H9 (cell line): ENCODE measurements around the gene TGM5. TPM values are rescaled to one million over a fixed set of nuclear protein-coding genes. Genes with fewer than 3 reads are reported as not detected.
A peak's percentile ranks its signal among the peaks of the same experiment; 100 is the strongest.

Experiments used
- DNase-seq: peaks from one replicate; pipeline ENCODE4 v3.0.0-alpha.2; 2017
- H2AFZ ChIP-seq: one replicate; pipeline ENCODE4 v1.6.1; 2013; ENCODE audit warnings: mild to moderate bottlenecking, low read length, control low read depth, moderate library complexity
- H2AK5ac ChIP-seq: 2 replicates; pipeline ENCODE4 v1.6.1; 2013; ENCODE audit warnings: low read length, control low read depth, mixed read lengths; ENCODE audit not compliant: insufficient read length
- H2BK120ac ChIP-seq: one replicate; pipeline ENCODE4 v1.6.1; 2013; ENCODE audit warnings: low read depth, mild to moderate bottlenecking, low read length, control low read depth, inconsistent platforms; ENCODE audit not compliant: poor library complexity, severe bottlenecking
- H2BK12ac ChIP-seq: 2 replicates; pipeline ENCODE4 v1.6.1; 2013; ENCODE audit warnings: low read length, control low read depth, mixed read lengths, low read depth; ENCODE audit not compliant: insufficient read length
- H2BK15ac ChIP-seq: 2 replicates; pipeline ENCODE4 v1.6.1; 2013; ENCODE audit warnings: low read depth, low read length, control low read depth
- H2BK20ac ChIP-seq: one replicate; pipeline ENCODE4 v1.6.1; 2013; ENCODE audit warnings: low read depth, mild to moderate bottlenecking, low read length, control low read depth, inconsistent platforms; ENCODE audit not compliant: poor library complexity, severe bottlenecking
- H2BK5ac ChIP-seq: 2 replicates; pipeline ENCODE4 v1.6.1; 2013; ENCODE audit warnings: low read length, control low read depth, mixed read lengths; ENCODE audit not compliant: insufficient read length
- H3K14ac ChIP-seq: 2 replicates; pipeline ENCODE4 v1.6.1; 2013; ENCODE audit warnings: low read length, control low read depth; ENCODE audit not compliant: insufficient read depth
- H3K18ac ChIP-seq: 2 replicates; pipeline ENCODE4 v1.6.1; 2013; ENCODE audit warnings: low read depth, mild to moderate bottlenecking, mixed read lengths, low read length, control low read depth; ENCODE audit not compliant: insufficient read length
- H3K23ac ChIP-seq: 2 replicates; pipeline ENCODE4 v1.6.1; 2013; ENCODE audit warnings: low read length, control low read depth, mixed read lengths, low read depth; ENCODE audit not compliant: insufficient read length
- H3K23me2 ChIP-seq: 2 replicates; pipeline ENCODE4 v1.6.1; 2013; ENCODE audit warnings: low read depth, mild to moderate bottlenecking, mixed read lengths, low read length, control low read depth; ENCODE audit not compliant: insufficient read length, poor library complexity, severe bottlenecking
- H3K27ac ChIP-seq: 2 replicates; pipeline ENCODE4 v1.5.1; 2013; ENCODE audit warnings: low read length, control low read depth, mixed read lengths, low read depth; ENCODE audit not compliant: insufficient read length
- H3K27me3 ChIP-seq: 2 replicates; pipeline ENCODE4 v1.6.1; 2013; ENCODE audit warnings: low read length, control low read depth, inconsistent platforms; ENCODE audit not compliant: insufficient read depth
- H3K4ac ChIP-seq: 2 replicates; pipeline ENCODE4 v1.6.1; 2013; ENCODE audit warnings: low read depth, mild to moderate bottlenecking, control low read depth, inconsistent platforms, low read length, moderate library complexity
- H3K4me1 ChIP-seq: 2 replicates; pipeline ENCODE4 v1.6.1; 2013; ENCODE audit warnings: low read length, control low read depth, inconsistent platforms; ENCODE audit not compliant: insufficient read depth
- H3K4me2 ChIP-seq: 2 replicates; pipeline ENCODE4 v1.6.1; 2013; ENCODE audit warnings: low read length, control low read depth, mixed read lengths; ENCODE audit not compliant: insufficient read length, insufficient read depth
- H3K56ac ChIP-seq: 2 replicates; pipeline ENCODE4 v1.6.1; 2013; ENCODE audit warnings: low read depth, mild to moderate bottlenecking, mixed read lengths, low read length, control low read depth; ENCODE audit not compliant: insufficient read length
- H3K79me1 ChIP-seq: 2 replicates; pipeline ENCODE4 v1.6.1; 2013; ENCODE audit warnings: low read depth, mild to moderate bottlenecking, moderate library complexity, low read length, control low read depth, inconsistent platforms; ENCODE audit not compliant: insufficient read depth, poor library complexity, severe bottlenecking
- H3K79me2 ChIP-seq: 2 replicates; pipeline ENCODE4 v1.6.1; 2013; ENCODE audit warnings: low read length, control low read depth, inconsistent platforms; ENCODE audit not compliant: insufficient read depth
- H3K9ac ChIP-seq: 2 replicates; pipeline ENCODE4 v1.6.1; 2013; ENCODE audit warnings: low read length, control low read depth, mixed read lengths; ENCODE audit not compliant: insufficient read length; ENCODE audit errors: extremely low read depth
- H3K9me3 ChIP-seq: one replicate; pipeline ENCODE4 v1.6.1; 2013; ENCODE audit warnings: low read depth, low read length, inconsistent platforms; ENCODE audit not compliant: control insufficient read depth
- H3T11ph ChIP-seq: one replicate; pipeline ENCODE4 v1.6.1; 2013; ENCODE audit warnings: mild to moderate bottlenecking, low read length, control low read depth, inconsistent platforms
- H4K20me1 ChIP-seq: one replicate; pipeline ENCODE4 v1.6.1; 2013; ENCODE audit not compliant: control insufficient read depth, insufficient read length, insufficient read depth
- H4K5ac ChIP-seq: 2 replicates; pipeline ENCODE4 v1.6.1; 2013; ENCODE audit warnings: low read depth, mild to moderate bottlenecking, mixed read lengths, low read length, control low read depth; ENCODE audit not compliant: insufficient read length
- H4K8ac ChIP-seq: replicated peaks from 2 replicates; pipeline ENCODE4 v1.6.1; 2013; ENCODE audit warnings: low read length, control low read depth, mixed read lengths, low read depth; ENCODE audit not compliant: insufficient read length
- H4K91ac ChIP-seq: 2 replicates; pipeline ENCODE4 v1.6.1; 2013; ENCODE audit warnings: low read depth, mild to moderate bottlenecking, moderate library complexity, mixed read lengths, low read length, control low read depth; ENCODE audit not compliant: insufficient read length
- H3K27ac Mint-ChIP-seq, 3 experiments: 2 replicates in 2 of 3; 3 replicates in 1 of 3; pipeline ENCODE4 v1.8.0; 2020 to 2021; ENCODE audit warnings: mixed read lengths in 3 of 3, mild to moderate bottlenecking in 1 of 3, moderate library complexity in 1 of 3
- H3K27me3 Mint-ChIP-seq: 2 replicates; pipeline ENCODE4 v1.8.0; 2021; ENCODE audit warnings: low read depth, mild to moderate bottlenecking, moderate library complexity, mixed read lengths
- H3K36me3 Mint-ChIP-seq, 3 experiments: 2 replicates in 2 of 3; 3 replicates in 1 of 3; pipeline ENCODE4 v1.8.0; 2020 to 2021; ENCODE audit warnings: low read depth in 3 of 3, mixed read lengths in 3 of 3; ENCODE audit not compliant: insufficient read depth in 1 of 3
- H3K4me1 Mint-ChIP-seq, 2 experiments: 2 replicates each; pipeline ENCODE4 v1.8.0; 2020; ENCODE audit warnings: mixed read lengths in 2 of 2
- H3K4me3 Mint-ChIP-seq, 2 experiments: 2 replicates in 1 of 2; 3 replicates in 1 of 2; pipeline ENCODE4 v1.8.0; 2020 to 2021; ENCODE audit warnings: mild to moderate bottlenecking in 2 of 2, mixed read lengths in 2 of 2, moderate library complexity in 1 of 2
- H3K9me3 Mint-ChIP-seq, 2 experiments: 2 replicates in 1 of 2; 3 replicates in 1 of 2; pipeline ENCODE4 v1.8.0; 2020; ENCODE audit warnings: mild to moderate bottlenecking in 2 of 2, mixed read lengths in 2 of 2, moderate library complexity in 1 of 2
- WGBS: extraction: QIAGEN DNeasy Blood & Tissue Kit; methylation state at CpG from one replicate; pipeline ENCODE4 v1.1.7; 2013; ENCODE audit warnings: missing lambda C conversion rate, low lambda C conversion rate, mixed read lengths; ENCODE audit not compliant: insufficient read length; ENCODE audit errors: extremely low coverage; 5-methylcytosine and 5-hydroxymethylcytosine counted together
- total RNA-seq: library from RNA; stranded (reverse); gene quantifications from 2 replicates; pipeline ENCODE4 v1.2.1, GENCODE V29; 2021
- TF ChIP-seq, protein P1 (sequence below): fragments of 200-600 bp; sonication (generic); conservative IDR thresholded peaks from 3 replicates; pipeline ENCODE4 v1.8.0; 2021; ENCODE audit warnings: antibody characterized with exemption, mild to moderate bottlenecking

TGM5 gene
- total RNA-seq, 1 experiment from 2014 or later, result not detected

DNA sequence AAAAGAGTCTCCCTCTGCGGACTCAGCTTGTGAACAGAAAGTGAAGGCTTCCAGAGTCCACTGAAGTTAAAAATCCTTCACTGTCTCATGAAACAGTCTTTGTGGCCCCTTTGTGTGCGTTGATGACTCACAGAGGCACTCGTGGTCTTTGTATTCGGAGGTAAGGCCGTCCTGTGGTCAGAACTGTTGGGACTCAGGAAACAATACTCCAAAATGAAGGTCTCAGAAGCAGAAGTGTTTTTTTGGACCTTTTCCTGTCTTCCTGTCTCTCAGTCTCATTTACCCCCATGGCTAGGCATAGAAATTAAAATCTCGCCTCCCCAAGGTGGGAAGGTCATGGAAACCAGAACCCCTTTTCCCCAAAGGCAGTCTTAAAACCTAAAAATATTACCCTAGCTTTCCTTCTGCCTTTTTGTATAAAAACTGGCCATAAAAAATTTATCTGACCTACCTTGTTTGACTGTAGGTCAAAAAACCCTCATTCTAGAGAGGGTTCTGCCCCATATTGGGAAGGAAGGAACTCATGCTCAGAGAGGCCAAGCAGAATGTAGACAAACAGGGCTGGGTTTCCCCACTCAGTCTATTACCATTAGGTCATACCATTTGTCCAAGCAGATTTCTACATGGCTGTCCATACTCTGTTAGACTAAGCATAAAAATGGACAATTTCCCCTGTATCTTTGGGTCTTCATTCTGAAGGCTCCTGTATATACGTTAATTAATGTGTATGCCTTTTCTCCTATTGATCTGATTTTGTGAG, 26.8 kb downstream of the TGM5 start:
- H2BK12ac ChIP-seq, result no peak overlapping the region
- no peak overlapping the region for H2BK120ac ChIP-seq
- no peaks in the 10 kb centered on the region for H4K20me1 ChIP-seq
- no peaks in the 10 kb centered on the region for H3K36me3 Mint-ChIP-seq
- no peaks in the 10 kb centered on the region for H3K79me1 ChIP-seq
- H3K27me3 ChIP-seq, result no peaks in the 10 kb centered on the region
- no peak overlapping the region for H3K4me3 Mint-ChIP-seq
- no peaks in the 10 kb centered on the region for H3K79me2 ChIP-seq
- no peak overlapping the region for H4K91ac ChIP-seq
- H2BK15ac ChIP-seq, result no peak overlapping the region
- no peak overlapping the region for H3K4me2 ChIP-seq
- no peak overlapping the region for H4K8ac ChIP-seq
- H3K4me1 ChIP-seq, result no peaks in the 10 kb centered on the region
- no peak overlapping the region for H3K27ac ChIP-seq
- H3K4me1 Mint-ChIP-seq, result 0 out of 4 replicates have a peak, but pooled peaks cover 0 to 2% of the 10 kb centered on the region in 2 experiments
- H3K9ac ChIP-seq, result no peak overlapping the region
- no peak overlapping the region for H4K5ac ChIP-seq
- H2AK5ac ChIP-seq, result no peak overlapping the region
- TF ChIP-seq, protein P1, sequence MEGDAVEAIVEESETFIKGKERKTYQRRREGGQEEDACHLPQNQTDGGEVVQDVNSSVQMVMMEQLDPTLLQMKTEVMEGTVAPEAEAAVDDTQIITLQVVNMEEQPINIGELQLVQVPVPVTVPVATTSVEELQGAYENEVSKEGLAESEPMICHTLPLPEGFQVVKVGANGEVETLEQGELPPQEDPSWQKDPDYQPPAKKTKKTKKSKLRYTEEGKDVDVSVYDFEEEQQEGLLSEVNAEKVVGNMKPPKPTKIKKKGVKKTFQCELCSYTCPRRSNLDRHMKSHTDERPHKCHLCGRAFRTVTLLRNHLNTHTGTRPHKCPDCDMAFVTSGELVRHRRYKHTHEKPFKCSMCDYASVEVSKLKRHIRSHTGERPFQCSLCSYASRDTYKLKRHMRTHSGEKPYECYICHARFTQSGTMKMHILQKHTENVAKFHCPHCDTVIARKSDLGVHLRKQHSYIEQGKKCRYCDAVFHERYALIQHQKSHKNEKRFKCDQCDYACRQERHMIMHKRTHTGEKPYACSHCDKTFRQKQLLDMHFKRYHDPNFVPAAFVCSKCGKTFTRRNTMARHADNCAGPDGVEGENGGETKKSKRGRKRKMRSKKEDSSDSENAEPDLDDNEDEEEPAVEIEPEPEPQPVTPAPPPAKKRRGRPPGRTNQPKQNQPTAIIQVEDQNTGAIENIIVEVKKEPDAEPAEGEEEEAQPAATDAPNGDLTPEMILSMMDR, result no peak
- H3K27me3 Mint-ChIP-seq, result peaks cover 7% of the 10 kb centered on the region
- no peak overlapping the region for H2BK20ac ChIP-seq
- no peak overlapping the region for H2BK5ac ChIP-seq
- DNase-seq, result no peak
- no peak overlapping the region for H3T11ph ChIP-seq
- no peaks in the 10 kb centered on the region for H3K9me3 Mint-ChIP-seq
- no peak overlapping the region for H3K14ac ChIP-seq
- no peak overlapping the region for H2AFZ ChIP-seq
- H3K23me2 ChIP-seq, result no peaks in the 10 kb centered on the region
- H3K4ac ChIP-seq, result no peak overlapping the region
- H3K56ac ChIP-seq, result no peak overlapping the region
- no peak overlapping the region for H3K18ac ChIP-seq
- H3K27ac Mint-ChIP-seq, result peak overlapping the region in 1 of 3 experiments; percentile 55; a peak in 1 of 7 replicates
- no CpG with 5 or more reads among the region's 7 CpGs for WGBS
- H3K9me3 ChIP-seq, result no peaks in the 10 kb centered on the region
- no peak overlapping the region for H3K23ac ChIP-seq
